A673 (cell line): Measurements from ENCODE around the gene TRIP13.

Experiments used
- CTCF ChIP-seq: fragments of 300-800, 200-600 bp; sonication (generic); conservative IDR thresholded peaks from 2 replicates; pipeline ENCODE4 v1.5.1; 2017; ENCODE audit warnings: low read depth, mild to moderate bottlenecking, antibody characterized with exemption, low read length, moderate library complexity, mixed read lengths
- EZH2 ChIP-seq: fragments of 200-600 bp; sonication (generic); IDR thresholded peaks from 2 replicates; pipeline ENCODE4 v1.6.1; 2017; ENCODE audit warnings: borderline replicate concordance, low read depth, mild to moderate bottlenecking, mixed read lengths, antibody characterized with exemption, low read length; ENCODE audit not compliant: poor library complexity, severe bottlenecking

- no peak for TF ChIP-seq CTCF
- TF ChIP-seq EZH2, result no peak
These were observed 29.4 kb upstream of the TRIP13 start for GRCh38 chr5:863244-863805.
